ENCODE measurements around the gene SLC25A34. TPM values are rescaled to one million over a fixed set of nuclear protein-coding genes. Genes with fewer than 3 reads are reported as not detected.

The SLC25A34 gene
- polyA plus RNA-seq, 4 donors, result 1.3 to 5.7 (median 2.9) TPM

DNA sequence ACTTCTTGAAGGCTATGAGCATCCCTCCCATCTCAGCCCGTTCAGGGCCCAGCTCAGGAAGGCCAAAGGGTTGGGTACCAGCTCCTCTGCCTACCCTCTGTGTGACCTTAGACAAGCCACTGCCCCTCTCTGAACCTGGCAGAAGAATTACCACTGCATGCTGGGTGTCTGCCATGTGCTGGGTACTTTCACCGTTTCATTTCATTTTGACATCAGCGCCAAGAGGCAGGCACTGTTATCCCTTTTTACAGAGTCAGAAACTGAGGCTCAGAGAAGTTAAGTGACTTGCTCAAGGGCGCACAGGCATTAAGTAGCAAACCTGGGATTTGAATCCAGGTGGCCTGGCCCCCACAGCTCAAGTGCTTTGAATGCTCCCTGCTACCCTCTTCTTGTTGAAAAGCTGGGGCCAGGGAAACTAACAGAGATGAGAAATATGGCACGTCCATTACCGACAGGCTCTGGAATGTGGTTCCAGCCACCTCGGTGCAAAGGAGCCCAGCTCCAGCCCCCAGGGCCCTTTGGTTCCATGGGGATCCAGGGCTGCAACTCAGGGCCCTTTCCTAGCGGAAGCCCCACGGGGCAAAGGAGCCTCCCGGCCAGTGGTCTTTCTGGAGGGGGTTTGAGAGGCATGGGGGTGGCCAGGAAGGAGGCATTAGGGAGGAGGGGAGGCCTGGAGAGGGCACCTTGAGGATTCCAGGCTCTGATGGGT, 12.8 kb downstream of the SLC25A34 start:
- DNase-seq (ENCODE audit: low read depth in 4 of 4, low spot score in 2 of 4), result no peak

DNA sequence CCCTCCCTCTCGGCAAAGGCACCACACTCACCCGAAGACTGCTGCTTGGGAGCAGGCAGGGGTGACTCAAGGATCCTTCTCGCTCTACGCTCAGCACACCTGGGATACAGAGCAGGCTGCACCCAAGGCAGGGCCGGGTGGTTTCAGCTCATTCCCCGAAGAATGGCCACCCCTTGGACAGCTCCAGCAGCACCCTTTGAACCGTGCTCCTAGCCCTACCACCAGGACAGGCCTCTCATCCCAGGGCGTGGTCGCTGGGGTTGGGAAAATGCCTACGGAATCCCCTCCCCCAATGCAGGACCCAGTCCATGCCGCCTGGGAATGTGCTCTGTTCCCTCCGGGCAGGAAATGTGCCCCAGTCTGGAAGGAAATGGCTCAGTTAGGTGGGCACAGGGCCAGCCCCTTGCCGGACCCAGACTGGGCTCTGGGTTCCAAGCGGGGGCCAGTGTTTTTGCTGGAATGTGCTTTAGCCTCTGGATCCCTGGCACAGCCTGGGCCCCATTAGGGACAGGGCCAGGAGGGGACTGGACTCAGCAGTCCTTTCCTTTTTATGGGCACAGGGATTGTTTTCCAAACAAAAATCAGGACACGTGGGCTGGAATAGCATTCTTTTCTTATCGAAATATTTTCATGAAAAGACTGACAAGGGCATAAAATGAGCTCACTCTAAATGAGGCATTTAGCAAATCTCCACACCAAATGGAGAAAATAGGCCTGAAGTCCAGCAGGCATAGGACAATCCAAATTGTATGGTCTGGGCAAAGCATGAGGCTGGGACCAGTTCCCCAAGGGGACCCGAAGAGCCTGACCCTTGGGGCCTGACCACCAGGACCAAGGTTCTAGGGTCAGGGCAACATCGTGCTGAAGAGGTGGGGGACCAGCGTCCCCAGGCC, 13.6 kb downstream of the SLC25A34 start:
- DNase-seq (ENCODE audit: low read depth in 4 of 4, low spot score in 2 of 4), result no peak

DNA sequence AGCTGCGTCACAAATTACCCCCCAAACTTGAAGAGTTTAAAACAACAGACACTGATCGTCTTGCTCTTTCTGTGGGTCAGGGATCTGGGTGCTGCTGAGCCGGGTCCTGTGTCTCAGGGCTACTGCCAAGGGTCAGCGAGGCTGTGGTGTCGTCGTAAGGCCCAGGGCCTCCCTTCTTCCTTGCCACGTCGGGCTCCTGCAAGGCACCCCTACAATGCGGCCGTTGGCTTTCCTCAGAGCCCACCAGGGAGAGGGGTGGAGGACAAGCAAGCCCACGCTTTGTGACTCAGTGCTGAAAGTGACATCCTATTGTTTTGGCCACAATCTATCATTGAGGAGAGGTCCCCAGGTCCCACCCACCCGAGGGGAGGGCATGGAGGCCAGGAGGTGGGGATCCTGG, 14.9 kb downstream of the SLC25A34 start:
- DNase-seq (ENCODE audit: low read depth in 4 of 4, low spot score in 2 of 4), result no peak

DNA sequence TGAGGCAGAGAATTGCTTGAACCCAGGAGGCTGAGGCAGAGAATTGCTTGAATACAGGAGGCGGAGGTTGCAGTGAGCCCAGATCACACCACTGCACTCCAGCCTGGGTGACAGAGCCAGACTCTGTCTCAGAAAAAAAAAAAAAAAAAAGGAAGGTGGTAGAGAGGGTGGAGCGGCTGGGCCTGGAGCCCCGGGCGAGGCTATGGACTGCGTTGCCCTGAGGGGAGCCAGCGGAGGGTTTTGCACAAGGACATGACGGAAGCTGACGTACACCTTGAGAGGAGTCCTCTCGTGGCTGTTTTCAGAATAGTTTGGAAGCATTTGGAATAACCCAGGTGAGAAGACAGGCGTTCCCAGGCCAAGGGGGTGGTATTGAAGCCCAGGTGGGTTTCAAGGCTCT, 15.7 kb downstream of the SLC25A34 start:
- no peak for DNase-seq (ENCODE audit: low read depth in 4 of 4, low spot score in 2 of 4)

DNA sequence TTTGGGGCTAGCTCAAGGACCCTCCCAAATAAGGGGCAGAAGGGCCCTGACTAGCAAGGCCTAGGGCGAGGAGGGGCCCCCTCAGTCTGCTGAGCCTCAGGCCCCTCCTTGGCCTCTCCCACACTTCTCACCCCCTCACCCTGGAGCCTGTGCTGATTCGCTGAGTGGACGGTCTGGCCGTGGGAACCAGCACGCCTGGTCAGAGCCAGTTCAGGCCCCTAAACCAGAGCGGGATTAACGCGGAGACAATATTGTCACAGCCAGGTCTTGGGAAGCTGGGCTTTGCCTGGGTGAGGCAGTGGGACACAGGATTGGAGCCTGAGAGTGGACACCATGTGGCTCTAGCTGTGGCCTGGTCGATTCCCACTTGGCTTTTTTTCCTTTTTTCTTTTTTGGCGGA, 17.7 kb downstream of the SLC25A34 start:
- no peak for DNase-seq (ENCODE audit: low read depth in 4 of 4, low spot score in 2 of 4)

DNA sequence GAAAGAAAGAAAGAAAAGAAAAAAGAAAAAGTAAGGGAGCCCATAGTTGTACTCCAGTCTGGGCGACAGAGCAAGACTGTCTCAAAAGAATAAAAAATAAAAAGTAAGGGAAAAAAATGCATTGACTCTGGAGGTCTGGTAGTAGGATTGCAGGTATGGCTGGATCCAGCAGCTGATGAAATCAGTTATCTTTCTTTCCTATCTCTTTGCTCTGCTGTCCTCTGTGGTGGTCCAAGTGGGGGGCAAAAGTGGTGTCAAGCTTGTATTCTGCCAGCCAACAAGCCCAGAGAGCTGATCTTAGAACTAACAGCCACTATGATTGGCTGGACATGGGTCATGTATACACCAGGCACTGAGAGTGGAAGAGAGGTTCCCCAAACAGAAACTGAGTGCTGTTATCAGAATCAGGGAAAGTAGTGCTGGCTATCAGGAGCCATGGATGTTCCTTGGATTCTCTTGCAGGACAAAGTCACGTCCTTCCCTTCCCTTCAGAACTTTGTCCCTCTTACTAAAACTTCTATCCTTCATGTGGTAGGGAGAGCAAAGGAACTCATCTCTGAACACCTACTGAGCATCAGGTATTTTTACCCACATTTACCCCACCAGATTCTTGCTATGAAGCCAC, 19.1 kb downstream of the SLC25A34 start:
- DNase-seq (ENCODE audit: low read depth in 4 of 4, low spot score in 2 of 4), result no peak

DNA sequence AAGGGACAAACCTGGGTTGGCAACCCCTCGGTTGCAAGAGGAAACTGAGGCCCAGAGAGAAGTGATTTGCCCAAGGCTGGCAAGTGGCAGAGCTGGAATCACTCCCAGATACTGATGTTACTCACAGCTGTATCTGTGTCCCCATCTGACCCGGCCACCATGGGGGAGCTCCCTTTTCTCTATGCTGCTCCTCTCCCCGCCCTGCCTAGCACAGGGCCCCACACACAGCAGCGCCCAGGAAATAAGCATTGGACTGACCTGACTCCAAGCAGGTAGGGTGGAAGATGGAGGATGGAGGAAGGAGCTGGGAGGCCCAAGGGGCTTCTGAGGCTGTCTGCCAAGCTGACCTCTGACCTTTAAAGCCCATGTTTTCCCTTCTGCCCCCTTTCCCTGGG, 19.6 kb downstream of the SLC25A34 start:
- no peak for DNase-seq (ENCODE audit: low read depth in 4 of 4, low spot score in 2 of 4)

DNA sequence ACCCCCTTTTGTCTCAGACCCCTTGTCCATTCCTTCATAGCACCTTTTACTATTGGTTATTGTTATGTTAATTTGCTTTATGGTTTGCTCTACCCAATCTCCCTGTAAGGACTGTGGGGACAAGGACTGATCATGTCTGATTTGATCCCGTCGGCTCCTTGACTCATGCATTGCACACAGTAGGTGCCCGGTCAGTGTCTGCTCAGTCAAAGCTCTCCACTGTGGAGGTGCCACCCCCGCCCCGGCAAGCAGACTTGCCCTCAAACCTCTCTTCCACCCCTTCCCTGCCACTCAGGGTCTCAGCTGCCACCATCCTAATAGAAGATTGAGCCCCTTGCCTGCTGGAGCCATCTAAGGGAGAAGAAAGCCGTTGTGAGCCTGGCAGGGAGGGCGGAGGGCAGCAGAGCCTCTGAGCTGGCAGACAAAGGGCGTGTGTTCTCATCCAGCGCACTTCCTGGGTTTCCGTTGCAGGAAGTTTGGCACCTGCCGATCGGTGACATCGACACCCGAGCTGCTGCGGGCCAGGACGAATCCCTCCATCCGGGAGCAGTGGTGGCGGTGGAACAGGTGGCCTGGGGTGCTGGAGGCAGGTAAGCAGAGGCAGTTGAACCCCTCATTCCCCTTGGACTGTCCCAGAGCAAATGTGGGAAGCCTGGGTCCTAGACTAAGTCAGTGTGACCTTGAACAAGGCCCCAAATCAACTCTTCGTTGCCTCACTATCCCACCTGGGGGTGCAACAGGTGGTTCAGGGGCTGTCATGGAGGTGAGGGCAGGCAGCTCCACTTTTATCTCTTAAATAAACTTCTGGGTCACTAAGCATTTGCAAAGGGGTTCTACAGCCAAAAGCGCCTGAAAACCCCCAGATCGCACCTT, 20.3 kb downstream of the SLC25A34 start:
- DNase-seq (ENCODE audit: low read depth in 4 of 4, low spot score in 2 of 4), result no peak

DNA sequence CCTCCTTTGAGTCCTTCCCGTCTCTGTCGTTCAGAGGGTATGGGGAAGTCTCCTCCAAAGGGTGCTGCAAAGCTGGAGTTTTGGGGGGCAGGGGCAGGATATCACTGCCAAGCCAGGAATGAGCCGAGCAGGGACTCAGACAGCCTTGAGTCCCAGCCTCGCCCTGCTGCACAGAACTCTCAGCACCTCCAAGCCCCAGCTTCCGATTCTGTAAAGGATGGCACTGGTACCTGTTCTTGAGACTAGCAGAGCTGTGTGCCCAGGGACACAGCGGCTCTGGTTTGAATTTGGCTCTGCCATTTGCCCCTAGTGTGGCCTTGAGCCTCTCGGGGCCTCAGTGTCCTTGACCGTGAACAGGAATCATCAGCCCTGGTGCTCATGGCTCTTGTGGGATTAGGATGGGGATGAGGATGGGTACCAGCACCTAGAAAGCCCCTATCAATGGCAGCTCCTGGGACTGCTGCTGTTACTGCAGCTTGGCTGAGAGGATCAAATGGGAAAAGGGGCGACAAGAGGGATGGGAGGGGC, 21.0 kb downstream of the SLC25A34 start:
- DNase-seq (ENCODE audit: low read depth in 4 of 4, low spot score in 2 of 4), result no peak

DNA sequence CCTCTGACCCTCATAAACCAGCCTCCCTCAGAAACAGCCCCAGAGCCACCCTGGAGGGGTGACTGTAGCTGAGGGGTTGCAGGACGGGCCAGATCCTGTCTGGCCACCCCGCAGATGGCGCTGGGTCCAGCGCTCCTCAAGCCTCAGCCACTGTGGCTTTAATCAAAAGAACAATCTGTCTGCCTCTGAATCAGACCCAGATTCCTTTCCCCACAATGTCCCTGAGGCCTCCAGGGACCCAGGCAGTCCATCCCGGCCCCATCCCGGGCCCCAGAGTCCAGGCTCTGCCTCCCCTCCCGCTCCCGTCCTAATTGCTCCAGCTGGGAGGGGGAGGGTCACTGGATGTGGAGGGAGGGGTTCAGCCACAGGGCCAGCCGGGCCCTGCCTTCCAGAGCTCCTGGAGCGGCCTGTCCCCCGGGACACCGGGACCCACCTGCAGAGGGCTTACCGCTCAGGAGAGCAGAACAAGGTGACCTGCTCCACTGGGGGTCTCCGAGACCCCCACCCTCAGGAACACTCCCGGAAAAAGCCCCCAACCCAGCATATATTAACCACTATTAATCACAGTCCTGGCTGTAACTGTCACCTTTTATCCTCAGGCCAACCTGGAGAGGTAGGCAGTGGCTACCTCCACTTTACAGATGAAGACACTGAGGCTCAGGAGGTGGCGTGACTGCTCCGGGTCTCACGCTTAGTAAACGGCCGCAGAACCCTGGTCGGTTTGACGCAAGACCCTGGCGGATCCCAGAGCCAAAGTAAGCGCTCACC, 21.7 kb downstream of the SLC25A34 start:
- no peak for DNase-seq (ENCODE audit: low read depth in 4 of 4, low spot score in 2 of 4)

DNA sequence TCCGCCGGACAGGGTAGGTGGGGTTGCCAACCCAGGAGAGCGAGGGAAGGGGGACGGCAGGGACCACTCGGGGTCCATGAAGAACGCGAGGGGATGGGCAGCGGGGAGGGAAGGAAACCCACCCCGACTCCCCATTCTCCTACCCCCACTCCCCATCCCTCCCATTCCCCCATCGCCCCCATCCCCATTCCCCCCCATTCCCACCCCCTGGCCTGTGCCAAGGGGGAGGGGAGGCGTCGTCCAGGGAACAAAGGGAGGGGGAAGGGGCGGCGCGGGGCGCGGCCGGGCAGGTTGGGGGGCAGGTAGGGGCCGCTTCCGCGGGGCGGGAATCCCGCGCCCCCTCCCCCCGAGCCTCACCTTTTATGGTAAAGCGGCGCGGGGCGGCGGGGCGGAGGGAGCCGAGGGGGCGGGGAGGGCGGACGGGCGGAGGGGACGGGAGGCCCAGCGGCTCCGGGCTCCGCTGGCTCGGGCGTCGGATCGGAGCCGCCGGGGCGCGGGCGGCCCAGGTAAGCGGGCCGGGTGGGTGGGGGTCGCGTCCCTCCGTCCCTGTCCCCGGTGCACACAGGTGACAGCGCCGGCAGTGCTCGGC, 22.4 kb downstream of the SLC25A34 start, which contains the start of gene FBLIM1:
FBLIM1 (plus strand) TSS at position 453 of the 589 bp plus-strand sequence. CDS start 6,189 bp downstream, outside the sequence.
- DNase-seq (ENCODE audit: low read depth in 4 of 4, low spot score in 2 of 4), result no peak

DNA sequence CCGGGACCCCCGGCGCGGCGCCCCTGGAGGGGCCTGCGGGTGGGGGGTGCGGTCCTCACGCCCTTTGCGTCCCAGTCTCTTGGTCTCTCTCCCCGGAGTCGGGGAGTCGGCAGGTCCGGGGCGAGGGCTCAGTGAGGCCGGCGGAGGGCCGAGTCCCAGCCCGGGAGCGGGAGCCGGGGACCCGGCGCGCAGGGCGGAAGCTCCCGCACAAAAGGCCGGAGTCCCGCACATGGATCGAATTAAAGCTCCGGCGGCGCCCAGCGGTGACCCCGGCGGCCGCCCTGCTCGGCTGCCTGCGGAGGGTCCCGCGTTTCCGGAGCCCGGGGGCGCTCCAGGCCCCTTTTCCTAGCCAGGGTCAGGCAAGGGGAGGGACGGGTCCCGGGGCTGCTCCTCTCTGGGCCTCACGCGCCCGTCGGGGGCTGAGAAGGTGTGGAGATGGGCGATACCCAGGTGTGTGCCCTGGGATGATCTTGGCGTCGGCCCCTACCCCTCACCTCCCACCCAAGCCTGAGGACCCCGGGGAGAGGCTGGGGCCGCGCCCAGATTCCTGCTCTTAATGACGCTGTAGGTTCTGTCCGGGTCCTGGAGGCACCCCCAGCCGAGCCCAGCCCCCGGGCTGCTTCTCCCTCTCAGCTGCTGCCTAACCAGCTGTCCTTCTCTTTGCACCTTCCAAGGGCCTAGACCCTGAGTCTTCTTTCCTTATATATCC, 23.0 kb downstream of the SLC25A34 start:
- DNase-seq (ENCODE audit: low read depth in 4 of 4, low spot score in 2 of 4), result no peak

DNA sequence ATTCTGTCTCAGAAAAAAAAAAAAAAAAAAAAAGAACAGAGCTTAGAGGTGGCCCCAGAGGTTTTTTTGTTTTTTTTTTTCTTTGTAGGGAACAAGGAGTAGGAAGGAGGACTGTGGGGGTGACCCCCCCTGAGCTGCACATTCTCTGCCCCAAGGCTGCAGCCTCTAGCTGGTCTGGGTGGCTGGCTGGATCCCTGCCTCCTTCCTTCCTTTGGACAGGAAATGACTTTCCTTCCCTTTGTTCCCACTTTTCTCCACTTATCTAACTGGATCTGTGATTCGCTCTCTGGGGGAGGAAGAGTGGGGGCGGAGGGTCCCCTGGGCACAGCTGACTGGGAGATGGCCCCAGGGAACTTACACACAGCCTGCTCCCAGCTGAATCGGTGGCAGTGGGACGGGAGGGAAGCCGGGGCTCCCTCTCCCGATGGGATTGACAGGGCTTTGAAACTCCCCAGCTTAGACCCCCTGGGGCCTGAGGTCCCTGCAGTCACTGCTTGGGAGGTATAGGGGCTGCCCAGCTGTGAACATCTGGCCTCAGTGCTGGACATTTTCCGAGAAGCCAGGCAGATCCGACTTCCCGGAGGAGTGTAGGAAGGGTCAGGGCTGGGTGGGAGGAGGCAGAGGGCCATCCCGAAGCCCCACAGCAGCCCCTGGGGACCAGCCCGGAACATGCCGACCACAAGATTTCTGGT, 24.6 kb downstream of the SLC25A34 start:
- DNase-seq (ENCODE audit: low read depth in 4 of 4, low spot score in 2 of 4), result peak in 2 of 4 donors; percentile 49 to 67

DNA sequence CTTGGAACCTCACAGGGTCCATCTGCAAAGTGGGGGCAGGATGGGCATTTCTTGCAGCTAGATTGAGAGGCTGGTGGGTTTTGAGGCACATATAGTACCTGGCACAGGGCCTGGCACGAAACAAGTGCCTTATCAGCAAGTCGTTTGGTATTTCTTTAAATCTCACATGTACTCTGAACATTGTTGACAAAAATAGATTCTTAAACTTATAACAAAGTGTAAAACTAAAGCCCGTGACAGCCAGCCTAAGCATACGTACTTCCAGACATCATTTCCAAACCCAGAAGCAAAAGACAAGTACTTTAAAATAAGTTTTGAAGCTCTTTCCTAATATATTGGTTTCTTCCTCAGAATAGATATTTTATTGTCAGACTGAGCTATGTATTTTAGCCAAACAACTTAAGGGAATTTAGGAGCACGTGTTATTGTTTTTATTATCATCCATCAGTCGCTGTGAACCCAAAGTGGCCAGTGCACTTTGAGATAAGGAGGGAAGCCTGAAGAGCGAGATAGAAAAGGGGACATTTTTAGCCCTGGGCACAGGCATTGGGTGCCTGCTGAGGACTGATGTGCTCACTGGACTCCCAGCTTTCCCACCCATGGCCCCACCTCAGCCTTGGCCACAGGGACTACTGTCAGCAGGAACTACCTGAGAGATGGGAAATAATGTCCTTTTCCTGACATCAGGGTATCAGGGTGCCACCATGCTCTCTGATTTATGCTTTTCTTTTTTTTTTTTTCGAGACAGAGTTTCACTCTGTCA, 25.5 kb downstream of the SLC25A34 start:
- no peak for DNase-seq (ENCODE audit: low read depth in 4 of 4, low spot score in 2 of 4)

DNA sequence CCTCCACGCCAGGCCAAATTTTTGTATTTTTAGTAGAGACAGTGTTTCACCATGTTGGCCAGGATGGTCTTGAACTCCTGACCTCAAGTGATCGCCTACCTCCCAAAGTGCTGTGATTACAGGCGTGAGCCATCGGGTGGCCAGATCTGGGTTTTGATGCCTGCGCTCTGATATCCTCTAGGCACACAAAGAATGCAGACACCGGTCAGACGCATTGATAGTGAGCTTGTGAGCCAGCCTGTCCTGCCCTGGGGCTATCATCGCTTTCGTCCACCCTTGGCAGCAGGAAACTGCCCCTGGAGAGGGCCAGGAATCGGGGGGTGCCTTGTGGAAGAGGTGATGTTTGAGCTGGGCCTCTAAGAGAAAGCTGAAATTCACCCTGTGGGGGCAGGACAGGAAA, 26.5 kb downstream of the SLC25A34 start:
- DNase-seq (ENCODE audit: low read depth in 4 of 4, low spot score in 2 of 4), result no peak

DNA sequence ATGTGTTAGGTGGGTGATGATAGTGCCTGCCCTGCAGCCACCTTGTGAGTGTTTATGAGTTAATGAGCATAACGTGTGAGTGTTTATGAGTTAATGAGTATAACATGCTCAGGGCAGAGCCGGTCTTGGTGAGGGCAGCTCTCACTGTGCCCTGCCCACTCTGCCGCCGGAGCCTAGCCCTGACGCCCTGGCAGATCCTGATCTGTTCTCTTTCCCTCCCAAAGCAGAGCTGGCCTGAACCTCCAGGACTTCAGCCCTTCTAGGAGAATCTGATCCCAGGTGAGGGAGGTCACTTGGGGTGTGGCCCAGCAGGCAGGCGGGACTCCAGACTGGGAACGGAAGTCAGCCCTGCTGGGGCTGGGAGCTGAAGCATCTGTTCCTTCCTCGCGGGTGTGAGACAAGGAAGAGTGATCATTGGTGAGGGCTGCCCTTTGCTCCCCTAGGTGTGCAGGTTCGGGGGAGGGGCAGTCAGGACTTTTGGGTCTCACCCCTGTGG, 28.3 kb downstream of the SLC25A34 start:
- DNase-seq (ENCODE audit: low read depth in 4 of 4, low spot score in 2 of 4), result no peak

DNA sequence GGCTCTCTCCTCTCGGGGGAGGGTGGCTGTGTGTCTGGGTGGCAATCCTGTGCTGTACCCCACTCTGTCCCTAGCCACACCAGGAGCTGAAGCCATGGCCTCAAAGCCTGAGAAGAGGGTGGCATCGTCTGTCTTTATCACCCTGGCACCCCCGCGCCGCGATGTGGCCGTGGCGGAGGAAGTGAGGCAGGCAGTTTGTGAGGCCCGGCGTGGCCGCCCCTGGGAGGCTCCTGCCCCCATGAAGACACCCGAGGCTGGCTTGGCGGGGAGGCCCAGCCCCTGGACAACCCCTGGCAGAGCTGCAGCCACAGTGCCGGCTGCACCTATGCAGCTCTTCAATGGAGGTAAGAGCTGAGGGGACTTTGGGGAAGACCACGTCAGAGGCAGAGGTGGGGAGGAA, 28.8 kb downstream of the SLC25A34 start:
- no peak for DNase-seq (ENCODE audit: low read depth in 4 of 4, low spot score in 2 of 4)
